Gastrocnemius medialis (tissue), 4 donors: ENCODE data around the gene HAUS2.

ENCODE experiments used
- POLR2A ChIP-seq, 2 donors: fragments of 450-650 bp; IDR thresholded peaks; one replicate each; pipeline ENCODE4 v1.6.1; 2017; ENCODE audit warnings: antibody characterized with exemption in 2 of 2, mild to moderate bottlenecking in 2 of 2, moderate library complexity in 2 of 2
- TF ChIP-seq, protein P1 (sequence below), 5 experiments: fragments of 450-650 bp in 3 of 5; fragments of 200-600 bp in 2 of 5; sonication (generic) in 2 of 5; IDR thresholded peaks in 4 of 5; conservative IDR thresholded peaks in 1 of 5; 1 replicate in 4 of 5; 2 replicates in 1 of 5; pipeline ENCODE4 v1.5.1; 2016 to 2019; ENCODE audit warnings: antibody characterized with exemption in 5 of 5, mild to moderate bottlenecking in 3 of 5, moderate library complexity in 3 of 5

DNA sequence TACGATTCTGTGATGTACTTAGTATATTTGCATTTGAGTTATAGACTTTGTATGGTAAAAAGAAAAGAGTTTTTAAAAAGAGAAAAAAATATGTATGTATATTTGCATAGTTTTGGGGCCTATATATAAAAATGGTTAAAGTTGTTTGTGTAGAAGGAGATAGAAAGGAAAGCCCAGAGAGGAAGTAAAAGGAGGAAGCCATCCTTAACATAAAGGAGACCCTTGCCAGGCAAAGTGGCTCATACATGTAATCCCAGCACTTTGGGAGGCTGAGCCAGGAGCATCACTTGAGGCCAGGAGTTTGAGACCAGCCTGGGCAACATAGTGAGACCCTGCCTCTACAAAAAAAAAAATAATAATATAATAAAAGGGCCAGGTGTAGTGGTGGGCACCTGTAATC lies 44.8 kb upstream of the HAUS2 start:
- TF ChIP-seq, protein P1, sequence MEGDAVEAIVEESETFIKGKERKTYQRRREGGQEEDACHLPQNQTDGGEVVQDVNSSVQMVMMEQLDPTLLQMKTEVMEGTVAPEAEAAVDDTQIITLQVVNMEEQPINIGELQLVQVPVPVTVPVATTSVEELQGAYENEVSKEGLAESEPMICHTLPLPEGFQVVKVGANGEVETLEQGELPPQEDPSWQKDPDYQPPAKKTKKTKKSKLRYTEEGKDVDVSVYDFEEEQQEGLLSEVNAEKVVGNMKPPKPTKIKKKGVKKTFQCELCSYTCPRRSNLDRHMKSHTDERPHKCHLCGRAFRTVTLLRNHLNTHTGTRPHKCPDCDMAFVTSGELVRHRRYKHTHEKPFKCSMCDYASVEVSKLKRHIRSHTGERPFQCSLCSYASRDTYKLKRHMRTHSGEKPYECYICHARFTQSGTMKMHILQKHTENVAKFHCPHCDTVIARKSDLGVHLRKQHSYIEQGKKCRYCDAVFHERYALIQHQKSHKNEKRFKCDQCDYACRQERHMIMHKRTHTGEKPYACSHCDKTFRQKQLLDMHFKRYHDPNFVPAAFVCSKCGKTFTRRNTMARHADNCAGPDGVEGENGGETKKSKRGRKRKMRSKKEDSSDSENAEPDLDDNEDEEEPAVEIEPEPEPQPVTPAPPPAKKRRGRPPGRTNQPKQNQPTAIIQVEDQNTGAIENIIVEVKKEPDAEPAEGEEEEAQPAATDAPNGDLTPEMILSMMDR (IDR thresholded peaks at IDR 0.05 in 4 of 5, conservative IDR thresholded peaks at IDR 0.05 in 1 of 5): no peak
- TF ChIP-seq POLR2A (IDR thresholded peaks at IDR 0.05): no peak
